Keratinocyte (primary cell): Measurements from ENCODE around the gene NAV3.

ENCODE experiments used
- CTCF ChIP-seq, 3 experiments: IDR thresholded peaks in 1 of 3; conservative IDR thresholded peaks in 1 of 3; optimal IDR thresholded peaks in 1 of 3; 2 replicates in 2 of 3; 3 replicates in 1 of 3; pipeline versions ENCODE3 to v1.5.1; 2011; ENCODE audit warnings: low read length in 3 of 3, mild to moderate bottlenecking in 3 of 3, moderate library complexity in 2 of 3, control low read depth in 1 of 3, inconsistent platforms in 1 of 3; ENCODE audit not compliant: insufficient read depth in 2 of 3; ENCODE audit errors: extremely low read depth in 1 of 3
- EZH2 ChIP-seq: IDR thresholded peaks from one replicate; pipeline ENCODE4 v1.6.1; 2012; ENCODE audit warnings: inconsistent platforms, mild to moderate bottlenecking, low read length, moderate library complexity

GRCh38 chr12:78204926-78205325, 374.2 kb downstream of the NAV3 start:
- TF ChIP-seq CTCF (optimal IDR thresholded peaks at IDR 0.05 in 1 of 3, IDR thresholded peaks at IDR 0.05 in 1 of 3, conservative IDR thresholded peaks at IDR 0.05 in 1 of 3; ENCODE audit: extremely low read depth in 1 of 3, insufficient read depth in 2 of 3, low read length in 3 of 3), result no peak
- TF ChIP-seq EZH2, result no peak
